Liver (tissue), 9 donors: Measurements from ENCODE around the gene MED26. TPM values are rescaled to one million over a fixed set of nuclear protein-coding genes. Genes with fewer than 3 reads are reported as not detected.

Experiments used
- DNase-seq: peaks from one replicate; pipeline ENCODE4 v3.0.0-alpha.2; 2017; ENCODE audit warnings: low spot score
- H3K27ac ChIP-seq, 2 donors: one replicate each; pipeline ENCODE4 v1.7.0; 2013; ENCODE audit warnings: inconsistent platforms in 2 of 2, low read length in 2 of 2, control low read depth in 1 of 2, low read depth in 1 of 2, mild to moderate bottlenecking in 1 of 2
- H3K27me3 ChIP-seq, 4 donors: one replicate each; pipeline versions ENCODE4 v1.6.1 to v1.7.0; 2013; ENCODE audit warnings: low read length in 3 of 4, inconsistent platforms in 1 of 4, mild to moderate bottlenecking in 1 of 4, moderate library complexity in 1 of 4; ENCODE audit not compliant: control insufficient read depth in 4 of 4, insufficient read depth in 4 of 4
- H3K36me3 ChIP-seq, 4 donors: one replicate each; pipeline versions ENCODE4 v1.6.1 to v1.7.0; 2013; ENCODE audit warnings: low read length in 3 of 4, mild to moderate bottlenecking in 3 of 4, low read depth in 1 of 4, moderate library complexity in 1 of 4; ENCODE audit not compliant: control insufficient read depth in 4 of 4, insufficient read depth in 3 of 4
- H3K4me1 ChIP-seq, 4 donors: one replicate each; pipeline versions ENCODE4 v1.6.1 to v1.7.0; 2013; ENCODE audit warnings: low read length in 3 of 4, mild to moderate bottlenecking in 3 of 4, moderate library complexity in 1 of 4; ENCODE audit not compliant: control insufficient read depth in 4 of 4, insufficient read depth in 4 of 4
- H3K4me3 ChIP-seq, 3 donors: one replicate each; pipeline versions ENCODE4 v1.6.1 to v1.7.0; 2013; ENCODE audit warnings: low read length in 3 of 3, control low read depth in 1 of 3, low read depth in 1 of 3, mild to moderate bottlenecking in 1 of 3
- H3K9ac ChIP-seq, 2 donors: one replicate each; pipeline ENCODE4 v1.7.0; 2013; ENCODE audit warnings: low read length in 2 of 2, mild to moderate bottlenecking in 2 of 2, moderate library complexity in 2 of 2, control low read depth in 1 of 2, low read depth in 1 of 2
- H3K9me3 ChIP-seq, 4 donors: one replicate each; pipeline versions ENCODE4 v1.6.1 to v1.7.0; 2013; ENCODE audit warnings: low read length in 3 of 4; ENCODE audit not compliant: control insufficient read depth in 4 of 4
- CTCF ChIP-seq: fragments of 150-350 bp; IDR thresholded peaks from 2 replicates; pipeline ENCODE4 v1.5.1; 2017; ENCODE audit warnings: improper control_type of control experiment, low read depth, low read length; ENCODE audit not compliant: missing input control
- FOXA1 ChIP-seq: IDR thresholded peaks from 2 replicates; pipeline ENCODE4 v1.6.1; 2016; ENCODE audit warnings: antibody characterized with exemption
- FOXA2 ChIP-seq: IDR thresholded peaks from 2 replicates; pipeline ENCODE4 v1.6.1; 2016; ENCODE audit warnings: antibody characterized with exemption
- GABPA ChIP-seq, 2 donors: IDR thresholded peaks in 1 of 2; conservative IDR thresholded peaks in 1 of 2; 2 replicates each; pipeline ENCODE4 v1.6.1; 2016; ENCODE audit warnings: antibody characterized with exemption in 2 of 2, mild to moderate bottlenecking in 1 of 2, moderate library complexity in 1 of 2
- HNF4A ChIP-seq, 2 donors: conservative IDR thresholded peaks; 2 replicates each; pipeline ENCODE4 v1.6.1; 2016; ENCODE audit warnings: antibody characterized with exemption in 2 of 2, mild to moderate bottlenecking in 2 of 2
- HNF4G ChIP-seq: IDR thresholded peaks from 2 replicates; pipeline ENCODE4 v1.6.1; 2016; ENCODE audit warnings: antibody characterized with exemption
- JUND ChIP-seq, 2 donors: IDR thresholded peaks; 2 replicates each; pipeline ENCODE4 v1.6.1; 2016; ENCODE audit warnings: antibody characterized with exemption in 2 of 2
- MAX ChIP-seq: IDR thresholded peaks from 2 replicates; pipeline ENCODE4 v1.6.1; 2016; ENCODE audit warnings: antibody characterized with exemption
- RAD21 ChIP-seq, 2 donors: IDR thresholded peaks; 2 replicates each; pipeline ENCODE4 v1.6.1; 2016; ENCODE audit warnings: antibody characterized with exemption in 2 of 2, mild to moderate bottlenecking in 2 of 2
- REST ChIP-seq: IDR thresholded peaks from 2 replicates; pipeline ENCODE4 v1.6.1; 2016; ENCODE audit warnings: antibody characterized with exemption, mild to moderate bottlenecking
- RXRA ChIP-seq, 2 donors: IDR thresholded peaks; 2 replicates each; pipeline ENCODE4 v1.6.1; 2017 to 2018; ENCODE audit warnings: antibody characterized with exemption in 2 of 2, mild to moderate bottlenecking in 1 of 2
- SP1 ChIP-seq: IDR thresholded peaks from 2 replicates; pipeline ENCODE4 v1.6.1; 2018; ENCODE audit warnings: antibody characterized with exemption, mild to moderate bottlenecking
- TAF1 ChIP-seq: conservative IDR thresholded peaks from 2 replicates; pipeline ENCODE4 v1.6.1; 2016; ENCODE audit warnings: antibody characterized with exemption, mild to moderate bottlenecking
- YY1 ChIP-seq: IDR thresholded peaks from 2 replicates; pipeline ENCODE4 v1.6.1; 2016; ENCODE audit warnings: antibody characterized with exemption, mild to moderate bottlenecking
- WGBS: extraction: QIAGEN DNeasy Blood & Tissue Kit; methylation state at CpG from one replicate; pipeline ENCODE4 v1.1.7; 2013; 5-methylcytosine and 5-hydroxymethylcytosine counted together
- polyA plus RNA-seq, 2 donors: library from polyadenylated mRNA; stranded (reverse) in 1 of 2; unstranded in 1 of 2; fragments of 200-250 nt in 1 of 2; fragments of >200 nt in 1 of 2; fragmentation: Nextera tagmentation in 1 of 2; extraction: Ambion mirVana in 1 of 2; gene quantifications; one replicate each; pipeline versions ENCODE4 v1.2.1 to v1.2.3, GENCODE V29; 2013 to 2015
- total RNA-seq, 2 donors: library from RNA; depleted of rRNA; stranded (reverse); fragments of >200 nt; gene quantifications; one replicate each; pipeline ENCODE4 v1.2.3, GENCODE V29; 2014
- donor health status: healthy.
- donor health status: healthy.
- donor health status: healthy.
- donor health status: healthy.
- donor health status: healthy.

MED26 gene
- total and polyA plus RNA-seq, 4 donors: 1.5 to 3.8 (median 3.2) TPM

DNA sequence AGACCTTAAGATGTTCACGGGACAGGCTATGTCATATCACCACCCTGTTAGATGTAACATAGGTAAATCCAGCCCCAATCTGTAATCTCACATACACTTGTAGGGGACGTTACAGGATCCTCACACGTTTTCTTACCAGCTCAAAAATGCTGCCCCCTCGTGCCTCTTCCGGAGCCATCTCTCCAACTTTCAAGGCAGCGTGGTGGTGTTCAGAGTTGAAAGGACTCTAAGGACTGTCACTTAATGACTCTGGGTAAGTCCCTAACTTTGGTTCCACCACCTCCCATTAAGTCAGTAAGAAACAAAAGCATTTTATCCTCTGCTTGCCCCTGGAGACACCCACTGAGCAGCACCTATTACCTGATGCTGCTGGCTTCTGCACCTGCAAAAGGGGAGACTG, 4.4 kb downstream of the MED26 start:
- Histone ChIP-seq H3K9me3 (no peaks in the 10 kb centered on the region), H3K27me3 (no peaks in the 10 kb centered on the region), H3K27ac (no peak overlapping the region), H3K9ac (no peak overlapping the region), H3K4me3 (no peak overlapping the region), H3K4me1 (peaks cover 2 to 40% (median 31%) of the 10 kb centered on the region in 4 donors), H3K36me3 (peaks cover 0 to 7% (median 3%) of the 10 kb centered on the region in 4 donors)
- TF ChIP-seq REST: no peak
- no peak for TF ChIP-seq FOXA1
- TF ChIP-seq CTCF: no peak
- TF ChIP-seq MAX: no peak
- TF ChIP-seq TAF1: no peak
- TF ChIP-seq RAD21 (IDR thresholded peaks at IDR 0.05): no peak
- TF ChIP-seq SP1: no peak
- DNase-seq: no peak
- WGBS: 88% methylated on average over 6 of the region's 6 CpGs

- H3K27me3 ChIP-seq: no peaks in the 10 kb centered on the region
- peaks cover 2 to 41% (median 31%) of the 10 kb centered on the region in 4 donors for H3K4me1 ChIP-seq
- WGBS: 96% methylated on average over 2 of the region's 2 CpGs
- peaks cover 0 to 7% (median 3%) of the 10 kb centered on the region in 4 donors for H3K36me3 ChIP-seq
- no peaks in the 10 kb centered on the region for H3K9me3 ChIP-seq
- DNase-seq: no peak
- TF ChIP-seq JUND (IDR thresholded peaks at IDR 0.05): no peak
- no peak for TF ChIP-seq RXRA (IDR thresholded peaks at IDR 0.05)
- no peak for TF ChIP-seq FOXA2
- no peak for TF ChIP-seq HNF4A (conservative IDR thresholded peaks at IDR 0.05)
- no peak for TF ChIP-seq MAX
- no peak for TF ChIP-seq GABPA (IDR thresholded peaks at IDR 0.05 in 1 of 2, conservative IDR thresholded peaks at IDR 0.05 in 1 of 2)
- TF ChIP-seq YY1: no peak
- TF ChIP-seq HNF4G: no peak
- no peak overlapping the region for H3K4me3 ChIP-seq
- H3K9ac ChIP-seq: no peak overlapping the region
- H3K27ac ChIP-seq: no peak overlapping the region
Observed at GRCh38 chr19:16623066-16623465, 4.9 kb downstream of the MED26 start.
